Liver (tissue), 3 donors: ENCODE data around the gene DCDC2B.

Experiments used
- CTCF ChIP-seq: fragments of 150-350 bp; IDR thresholded peaks from 2 replicates; pipeline ENCODE4 v1.5.1; 2017; ENCODE audit warnings: improper control_type of control experiment, low read depth, low read length; ENCODE audit not compliant: missing input control
- JUND ChIP-seq, 2 donors: IDR thresholded peaks; 2 replicates each; pipeline ENCODE4 v1.6.1; 2016; ENCODE audit warnings: antibody characterized with exemption in 2 of 2
- MAX ChIP-seq: IDR thresholded peaks from 2 replicates; pipeline ENCODE4 v1.6.1; 2016; ENCODE audit warnings: antibody characterized with exemption
- TAF1 ChIP-seq: conservative IDR thresholded peaks from 2 replicates; pipeline ENCODE4 v1.6.1; 2016; ENCODE audit warnings: antibody characterized with exemption, mild to moderate bottlenecking
- donor health status: healthy.
- donor health status: healthy.

- no peak for TF ChIP-seq CTCF
- no peak for TF ChIP-seq MAX
- TF ChIP-seq JUND (IDR thresholded peaks at IDR 0.05) = no peak
- TF ChIP-seq TAF1 = no peak
Measured at GRCh38 chr1:32195972-32196823, 12.7 kb upstream of the DCDC2B start.
